HepG2 (cell line): Measurements from ENCODE around the gene MPI. TPM values are rescaled to one million over a fixed set of nuclear protein-coding genes. Genes with fewer than 3 reads are reported as not detected.

Experiments
- ADNP ChIP-seq: sonication (generic); formaldehyde crosslinking; IDR thresholded peaks from 2 replicates; pipeline ENCODE4 v1.4.0; 2020; ENCODE audit warnings: missing genetic modification reagents
- AHR ChIP-seq: IDR thresholded peaks from 2 replicates; pipeline ENCODE4 v1.6.1; 2018; ENCODE audit warnings: missing genetic modification reagents, missing compliant biosample characterization
- EHMT2 ChIP-seq: fragments of 200-600 bp; sonication (generic); IDR thresholded peaks from 2 replicates; pipeline ENCODE4 v1.7.0; 2017; ENCODE audit warnings: antibody characterized with exemption, low read depth, low read length, borderline replicate concordance
- GATAD2A ChIP-seq: IDR thresholded peaks from 2 replicates; pipeline ENCODE4 v1.6.1; 2016
- KDM4B ChIP-seq: sonication (generic); formaldehyde crosslinking; IDR thresholded peaks from 2 replicates; pipeline ENCODE4 v1.4.0; 2020; ENCODE audit warnings: missing genetic modification reagents
- PHF21A ChIP-seq: sonication (generic); formaldehyde crosslinking; IDR thresholded peaks from 2 replicates; pipeline ENCODE4 v1.5.0; 2020; ENCODE audit warnings: mild to moderate bottlenecking, missing genetic modification reagents
- RARA ChIP-seq: IDR thresholded peaks from 2 replicates; pipeline ENCODE4 v1.6.1; 2016; ENCODE audit warnings: missing genetic modification reagents, missing compliant biosample characterization
- RXRB ChIP-seq: IDR thresholded peaks from 2 replicates; pipeline ENCODE4 v1.6.1; 2016; ENCODE audit warnings: borderline replicate concordance, missing genetic modification reagents, missing compliant biosample characterization
- SNAPC2 ChIP-seq: sonication (generic); formaldehyde crosslinking; IDR thresholded peaks from 2 replicates; pipeline ENCODE4 v1.8.1; 2022; ENCODE audit warnings: mild to moderate bottlenecking, missing genetic modification reagents
- THYN1 ChIP-seq: sonication (generic); formaldehyde crosslinking; IDR thresholded peaks from 2 replicates; pipeline ENCODE4 v1.8.1; 2023; ENCODE audit warnings: low read depth, mild to moderate bottlenecking, moderate library complexity, missing genetic modification reagents, borderline replicate concordance
- ZFAT ChIP-seq: sonication (generic); formaldehyde crosslinking; conservative IDR thresholded peaks from 2 replicates; pipeline ENCODE4 v1.8.1; 2023; ENCODE audit warnings: missing genetic modification reagents, inconsistent platforms
- ZIK1 ChIP-seq: sonication (generic); formaldehyde crosslinking; IDR thresholded peaks from 2 replicates; pipeline ENCODE4 v1.5.0; 2020; ENCODE audit warnings: mild to moderate bottlenecking, low read depth, missing genetic modification reagents, borderline replicate concordance
- ZNF12 ChIP-seq: sonication (generic); formaldehyde crosslinking; IDR thresholded peaks from 2 replicates; pipeline ENCODE4 v1.5.0; 2020; ENCODE audit warnings: missing genetic modification reagents
- ZNF3 ChIP-seq: IDR thresholded peaks from 2 replicates; pipeline ENCODE4 v1.7.0; 2017; ENCODE audit warnings: inconsistent platforms
- ZNF891 ChIP-seq: sonication (generic); formaldehyde crosslinking; IDR thresholded peaks from 2 replicates; pipeline ENCODE4 v1.5.0; 2020; ENCODE audit warnings: mild to moderate bottlenecking, missing genetic modification reagents
- ZSCAN29 ChIP-seq: sonication (generic); formaldehyde crosslinking; conservative IDR thresholded peaks from 2 replicates; pipeline ENCODE4 v1.4.0; 2020; ENCODE audit warnings: mild to moderate bottlenecking, missing genetic modification reagents
- polyA plus RNA-seq, 8 experiments: library from polyadenylated mRNA; depleted of rRNA in 3 of 8; stranded (reverse) in 7 of 8; unstranded in 1 of 8; fragments of >200 nt; fragmentation: Illumina TruSeq in 4 of 8; extraction: Trizol in 4 of 8; gene quantifications; 2 replicates each; pipeline versions ENCODE4 v1.2.1 to v1.2.3, GENCODE V29; 2011 to 2016; ENCODE audit warnings: low read depth in 4 of 8, missing spikeins in 1 of 8, mixed read lengths in 1 of 8; ENCODE audit not compliant: insufficient read depth in 1 of 8
- total RNA-seq, 5 experiments: library from RNA; depleted of rRNA; stranded (reverse); fragments of >200 nt; fragmentation: Illumina TruSeq; extraction: Trizol; gene quantifications; 2 replicates each; pipeline ENCODE4 v1.2.3, GENCODE V29; 2016; ENCODE audit warnings: low read depth in 1 of 5
- TF ChIP-seq, protein P1 (sequence below), 2 experiments: sonication (generic) in 1 of 2; formaldehyde crosslinking in 1 of 2; IDR thresholded peaks; 2 replicates each; pipeline versions ENCODE4 v1.4.0 to v1.6.1; 2016 to 2020; ENCODE audit warnings: borderline replicate concordance in 1 of 2, low read depth in 1 of 2, mild to moderate bottlenecking in 1 of 2, missing genetic modification reagents in 1 of 2
- TF ChIP-seq, protein P2 (sequence below): sonication (generic); formaldehyde crosslinking; IDR thresholded peaks from 2 replicates; pipeline ENCODE4 v1.5.0; 2020; ENCODE audit warnings: missing genetic modification reagents
- TF ChIP-seq, protein P3 (sequence below): sonication (generic); formaldehyde crosslinking; IDR thresholded peaks from 2 replicates; pipeline ENCODE4 v1.4.0; 2020; ENCODE audit warnings: missing genetic modification reagents
- TF ChIP-seq, protein P4 (sequence below): sonication (generic); formaldehyde crosslinking; conservative IDR thresholded peaks from 2 replicates; pipeline ENCODE4 v1.4.0; 2020; ENCODE audit warnings: missing genetic modification reagents

Gene MPI
- total and polyA plus RNA-seq, 2 of the 13 experiments (the other 11 are each of a cell fraction or from before 2014, with no cell fraction given) = 36.9 to 63.5 TPM

DNA sequence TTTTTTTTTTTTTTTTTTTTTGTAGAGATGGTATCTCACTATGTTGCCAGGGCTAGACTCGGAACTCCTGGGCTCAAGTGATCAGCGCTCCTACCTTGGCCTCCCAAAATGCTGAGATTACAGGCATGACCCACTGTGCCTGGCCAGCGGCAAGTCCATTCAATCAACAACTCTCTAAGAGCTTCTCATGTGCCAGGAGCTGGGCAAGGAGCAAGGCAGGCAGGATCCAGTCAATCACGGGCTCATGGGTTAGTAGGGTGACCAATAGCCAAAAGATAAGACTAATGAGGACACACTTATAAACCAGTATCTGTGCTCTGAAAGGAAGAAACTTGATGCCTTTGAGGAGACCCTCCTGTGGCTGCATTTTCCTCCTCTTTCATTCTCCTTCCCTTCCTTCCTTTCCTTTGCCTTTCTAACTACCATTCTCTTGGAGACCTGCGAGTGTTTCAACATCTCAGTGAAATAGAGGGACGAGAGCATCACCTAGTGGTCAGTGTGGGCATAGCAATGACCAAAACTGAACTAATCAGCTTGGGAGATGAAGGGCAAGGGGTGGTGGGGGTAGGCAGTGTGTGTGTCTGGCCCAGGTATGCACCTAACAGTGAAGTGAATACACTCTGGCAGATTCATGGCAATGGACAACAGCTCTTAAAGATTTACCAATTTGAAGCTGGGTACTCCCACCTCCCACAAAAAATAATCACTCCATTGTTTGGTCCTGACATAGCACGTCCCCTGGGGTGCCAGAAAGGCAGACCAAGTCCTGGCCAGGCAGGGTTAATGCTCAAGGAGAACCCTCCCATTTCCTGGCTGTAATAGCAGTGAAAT is 60.5 kb downstream of the MPI start (continued):
- TF ChIP-seq, protein P1, sequence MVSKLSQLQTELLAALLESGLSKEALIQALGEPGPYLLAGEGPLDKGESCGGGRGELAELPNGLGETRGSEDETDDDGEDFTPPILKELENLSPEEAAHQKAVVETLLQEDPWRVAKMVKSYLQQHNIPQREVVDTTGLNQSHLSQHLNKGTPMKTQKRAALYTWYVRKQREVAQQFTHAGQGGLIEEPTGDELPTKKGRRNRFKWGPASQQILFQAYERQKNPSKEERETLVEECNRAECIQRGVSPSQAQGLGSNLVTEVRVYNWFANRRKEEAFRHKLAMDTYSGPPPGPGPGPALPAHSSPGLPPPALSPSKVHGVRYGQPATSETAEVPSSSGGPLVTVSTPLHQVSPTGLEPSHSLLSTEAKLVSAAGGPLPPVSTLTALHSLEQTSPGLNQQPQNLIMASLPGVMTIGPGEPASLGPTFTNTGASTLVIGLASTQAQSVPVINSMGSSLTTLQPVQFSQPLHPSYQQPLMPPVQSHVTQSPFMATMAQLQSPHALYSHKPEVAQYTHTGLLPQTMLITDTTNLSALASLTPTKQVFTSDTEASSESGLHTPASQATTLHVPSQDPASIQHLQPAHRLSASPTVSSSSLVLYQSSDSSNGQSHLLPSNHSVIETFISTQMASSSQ (IDR thresholded peaks at IDR 0.05; ENCODE audit: low read depth) = no peak
- TF ChIP-seq, protein P1 (CRISPR knock-in tag; IDR thresholded peaks at IDR 0.05; ENCODE audit: borderline replicate concordance) = no peak
- TF ChIP-seq ZSCAN29 (CRISPR knock-in tag) (no peak), ZNF891 (CRISPR knock-in tag) (no peak), RARA (CRISPR knock-in tag) (0 out of 2 replicates have a peak, but pooled peaks have one; percentile 15), SNAPC2 (no peak), ZNF12 (no peak; the same call in 1 of the 2 replicates), AHR (CRISPR knock-in tag) (no peak), PHF21A (CRISPR knock-in tag) (no peak), ZNF3 (CRISPR knock-in tag) (no peak), ZFAT (CRISPR knock-in tag) (no peak), EHMT2 (no peak), KDM4B (CRISPR knock-in tag) (0 out of 2 replicates have a peak, but pooled peaks have one; percentile 31), THYN1 (CRISPR knock-in tag) (no peak), GATAD2A (CRISPR knock-in tag) (peak; percentile 48), ADNP (CRISPR knock-in tag) (no peak), ZIK1 (CRISPR knock-in tag) (no peak), RXRB (CRISPR knock-in tag) (peak; percentile 30; the same call in 1 of the 2 replicates)
- TF ChIP-seq, protein P2, sequence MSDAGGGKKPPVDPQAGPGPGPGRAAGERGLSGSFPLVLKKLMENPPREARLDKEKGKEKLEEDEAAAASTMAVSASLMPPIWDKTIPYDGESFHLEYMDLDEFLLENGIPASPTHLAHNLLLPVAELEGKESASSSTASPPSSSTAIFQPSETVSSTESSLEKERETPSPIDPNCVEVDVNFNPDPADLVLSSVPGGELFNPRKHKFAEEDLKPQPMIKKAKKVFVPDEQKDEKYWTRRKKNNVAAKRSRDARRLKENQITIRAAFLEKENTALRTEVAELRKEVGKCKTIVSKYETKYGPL (CRISPR knock-in tag) = no peak
- TF ChIP-seq, protein P3, sequence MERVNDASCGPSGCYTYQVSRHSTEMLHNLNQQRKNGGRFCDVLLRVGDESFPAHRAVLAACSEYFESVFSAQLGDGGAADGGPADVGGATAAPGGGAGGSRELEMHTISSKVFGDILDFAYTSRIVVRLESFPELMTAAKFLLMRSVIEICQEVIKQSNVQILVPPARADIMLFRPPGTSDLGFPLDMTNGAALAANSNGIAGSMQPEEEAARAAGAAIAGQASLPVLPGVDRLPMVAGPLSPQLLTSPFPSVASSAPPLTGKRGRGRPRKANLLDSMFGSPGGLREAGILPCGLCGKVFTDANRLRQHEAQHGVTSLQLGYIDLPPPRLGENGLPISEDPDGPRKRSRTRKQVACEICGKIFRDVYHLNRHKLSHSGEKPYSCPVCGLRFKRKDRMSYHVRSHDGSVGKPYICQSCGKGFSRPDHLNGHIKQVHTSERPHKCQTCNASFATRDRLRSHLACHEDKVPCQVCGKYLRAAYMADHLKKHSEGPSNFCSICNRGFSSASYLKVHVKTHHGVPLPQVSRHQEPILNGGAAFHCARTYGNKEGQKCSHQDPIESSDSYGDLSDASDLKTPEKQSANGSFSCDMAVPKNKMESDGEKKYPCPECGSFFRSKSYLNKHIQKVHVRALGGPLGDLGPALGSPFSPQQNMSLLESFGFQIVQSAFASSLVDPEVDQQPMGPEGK = peak; percentile 35; the same call in 1 of the 2 replicates
- TF ChIP-seq, protein P4, sequence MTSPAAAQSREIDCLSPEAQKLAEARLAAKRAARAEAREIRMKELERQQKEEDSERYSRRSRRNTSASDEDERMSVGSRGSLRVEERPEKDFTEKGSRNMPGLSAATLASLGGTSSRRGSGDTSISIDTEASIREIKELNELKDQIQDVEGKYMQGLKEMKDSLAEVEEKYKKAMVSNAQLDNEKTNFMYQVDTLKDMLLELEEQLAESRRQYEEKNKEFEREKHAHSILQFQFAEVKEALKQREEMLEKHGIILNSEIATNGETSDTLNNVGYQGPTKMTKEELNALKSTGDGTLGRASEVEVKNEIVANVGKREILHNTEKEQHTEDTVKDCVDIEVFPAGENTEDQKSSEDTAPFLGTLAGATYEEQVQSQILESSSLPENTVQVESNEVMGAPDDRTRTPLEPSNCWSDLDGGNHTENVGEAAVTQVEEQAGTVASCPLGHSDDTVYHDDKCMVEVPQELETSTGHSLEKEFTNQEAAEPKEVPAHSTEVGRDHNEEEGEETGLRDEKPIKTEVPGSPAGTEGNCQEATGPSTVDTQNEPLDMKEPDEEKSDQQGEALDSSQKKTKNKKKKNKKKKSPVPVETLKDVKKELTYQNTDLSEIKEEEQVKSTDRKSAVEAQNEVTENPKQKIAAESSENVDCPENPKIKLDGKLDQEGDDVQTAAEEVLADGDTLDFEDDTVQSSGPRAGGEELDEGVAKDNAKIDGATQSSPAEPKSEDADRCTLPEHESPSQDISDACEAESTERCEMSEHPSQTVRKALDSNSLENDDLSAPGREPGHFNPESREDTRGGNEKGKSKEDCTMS = no peak
